ENCODE data around the gene FAIM.
A peak's percentile ranks its signal among the peaks of the same experiment; 100 is the strongest.

FAIM gene

GRCh38 chr3:138573138-138573537 is 35.4 kb upstream of the FAIM start:
- no peak for TF ChIP-seq CTCF (IDR thresholded peaks at IDR 0.05)
- DNase-seq (ENCODE audit: low spot score): no peak
- Histone ChIP-seq H3K4me3 (no peak overlapping the region), H3K27ac (no peak overlapping the region)

GRCh38 chr3:138578141-138578540 is 30.4 kb upstream of the FAIM start:
- no peak for DNase-seq (ENCODE audit: low spot score)
- Histone ChIP-seq H3K4me3 (no peak overlapping the region), H3K27ac (no peak overlapping the region)
- TF ChIP-seq CTCF (IDR thresholded peaks at IDR 0.05): no peak

- Histone ChIP-seq H3K4me3 (no peak overlapping the region), H3K27ac (no peak overlapping the region)
- no peak for DNase-seq (ENCODE audit: low spot score)
- TF ChIP-seq CTCF (IDR thresholded peaks at IDR 0.05): no peak
Measured at GRCh38 chr3:138578961-138579574, 29.5 kb upstream of the FAIM start.

GRCh38 chr3:138587374-138587773 is 21.2 kb upstream of the FAIM start:
- no peak for DNase-seq (ENCODE audit: low spot score)
- no peak for TF ChIP-seq CTCF (IDR thresholded peaks at IDR 0.05)
- Histone ChIP-seq H3K4me3 (no peak overlapping the region), H3K27ac (no peak overlapping the region)

- no peak for DNase-seq (ENCODE audit: low spot score)
- no peak overlapping the region for H3K4me3 ChIP-seq
- TF ChIP-seq CTCF (IDR thresholded peaks at IDR 0.05): no peak
- no peak overlapping the region for H3K27ac ChIP-seq
Measured at GRCh38 chr3:138588445-138588844, 20.1 kb upstream of the FAIM start.

- no peak for TF ChIP-seq CTCF (IDR thresholded peaks at IDR 0.05)
- Histone ChIP-seq H3K27ac (no peak overlapping the region), H3K4me3 (no peak overlapping the region)
- no peak for DNase-seq (ENCODE audit: low spot score)
Measured at GRCh38 chr3:138591392-138591791, 17.2 kb upstream of the FAIM start.

- no peak for DNase-seq (ENCODE audit: low spot score)
- peak overlapping the region; percentile 78 for H3K4me3 ChIP-seq
- no peak for TF ChIP-seq CTCF (IDR thresholded peaks at IDR 0.05)
- peak overlapping the region; percentile 90 to 91 for H3K27ac ChIP-seq
Measured at GRCh38 chr3:138593488-138594149, 15.0 kb upstream of the FAIM start.

Data from coronary artery (tissue), 2 donors.